A673 (cell line): ENCODE results near the gene SNF8. TPM values are rescaled to one million over a fixed set of nuclear protein-coding genes. Genes with fewer than 3 reads are reported as not detected.

Source experiments
- BruUV-seq: library from RNA; stranded (reverse); fragments of 400-500 nt; replicated peaks from 2 replicates; lab custom pipeline; 2021; lab: Mats Ljungman, UMichigan
- CTCF ChIA-PET: fragments of 300-600 bp; sonication (Branson Sonifier 250); formaldehyde crosslinking; loops from one replicate; lab custom pipeline; 2022; ENCODE audit warnings: antibody characterized with exemption; lab: Charles Lee
- POLR2A ChIA-PET: fragments of 300-600 bp; sonication (Branson Sonifier 250); formaldehyde crosslinking; loops from one replicate; lab custom pipeline; 2022; ENCODE audit warnings: antibody characterized with exemption; ENCODE audit not compliant: low non-redundant PET; lab: Charles Lee
- DNase-seq: peaks from one replicate; pipeline ENCODE4 v3.0.0-alpha.2; 2015; ENCODE audit warnings: low spot score
- H3K27ac ChIP-seq: fragments of 200-600 bp; sonication (generic); 2 replicates; pipeline ENCODE4 v1.5.1; 2016; ENCODE audit warnings: mixed run types, low read depth, mild to moderate bottlenecking, mixed read lengths, antibody characterized with exemption, low read length; ENCODE audit not compliant: poor library complexity, severe bottlenecking
- H3K27me3 ChIP-seq: fragments of 200-600 bp; sonication (generic); replicated peaks from 2 replicates; pipeline ENCODE4 v1.6.1; 2017; ENCODE audit warnings: mixed run types, low read depth, mild to moderate bottlenecking, mixed read lengths, antibody characterized with exemption, low read length; ENCODE audit not compliant: insufficient read depth, poor library complexity
- H3K36me3 ChIP-seq: fragments of 200-600 bp; sonication (generic); 2 replicates; pipeline ENCODE4 v1.6.1; 2016; ENCODE audit warnings: mixed run types, mild to moderate bottlenecking, mixed read lengths, antibody characterized with exemption, low read length; ENCODE audit not compliant: insufficient read depth, poor library complexity, severe bottlenecking
- H3K4me1 ChIP-seq: fragments of 200-600 bp; sonication (generic); 2 replicates; pipeline ENCODE4 v1.6.1; 2017; ENCODE audit warnings: mixed run types, mild to moderate bottlenecking, mixed read lengths, antibody characterized with exemption, low read length; ENCODE audit not compliant: insufficient read depth, poor library complexity, severe bottlenecking
- H3K4me3 ChIP-seq: fragments of 200-600 bp; sonication (generic); 2 replicates; pipeline ENCODE4 v1.5.1; 2016; ENCODE audit warnings: low read depth, mixed run types, mild to moderate bottlenecking, mixed read lengths, low read length; ENCODE audit not compliant: poor library complexity, severe bottlenecking
- H3K9me3 ChIP-seq: fragments of 200-600 bp; sonication (generic); 2 replicates; pipeline ENCODE4 v1.6.1; 2016; ENCODE audit warnings: mixed run types, low read depth, mild to moderate bottlenecking, mixed read lengths, antibody characterized with exemption, low read length; ENCODE audit not compliant: poor library complexity, severe bottlenecking
- EZH2 ChIP-seq: fragments of 200-600 bp; sonication (generic); IDR thresholded peaks from 2 replicates; pipeline ENCODE4 v1.6.1; 2017; ENCODE audit warnings: borderline replicate concordance, low read depth, mild to moderate bottlenecking, mixed read lengths, antibody characterized with exemption, low read length; ENCODE audit not compliant: poor library complexity, severe bottlenecking
- intact Hi-C: fragments of 100-400 bp; cut with micrococcal nuclease; formaldehyde crosslinking; loops from one replicate; pipeline ENCODE4 v1.10.0; 2022; ENCODE audit not compliant: unreplicated experiment
- total RNA-seq: library from RNA; stranded (reverse); gene quantifications from 2 replicates; pipeline ENCODE4 v1.2.3, GENCODE V29; 2021
- TF ChIP-seq, protein P1 (sequence below): fragments of 300-800, 200-600 bp; sonication (generic); conservative IDR thresholded peaks from 2 replicates; pipeline ENCODE4 v1.5.1; 2017; ENCODE audit warnings: low read depth, mild to moderate bottlenecking, antibody characterized with exemption, low read length, moderate library complexity, mixed read lengths

The SNF8 gene
- total RNA-seq, 1 experiment from 2014 or later = 177 TPM

GRCh38 chr17:48927978-48928745 is 16.5 kb downstream of the SNF8 start:
- H3K9me3 ChIP-seq = no peaks in the 10 kb centered on the region
- no TSS peak for BruUV-seq
- ChIA-PET POLR2A (no interaction called here), CTCF (no interaction called here)
- TF ChIP-seq, protein P1, sequence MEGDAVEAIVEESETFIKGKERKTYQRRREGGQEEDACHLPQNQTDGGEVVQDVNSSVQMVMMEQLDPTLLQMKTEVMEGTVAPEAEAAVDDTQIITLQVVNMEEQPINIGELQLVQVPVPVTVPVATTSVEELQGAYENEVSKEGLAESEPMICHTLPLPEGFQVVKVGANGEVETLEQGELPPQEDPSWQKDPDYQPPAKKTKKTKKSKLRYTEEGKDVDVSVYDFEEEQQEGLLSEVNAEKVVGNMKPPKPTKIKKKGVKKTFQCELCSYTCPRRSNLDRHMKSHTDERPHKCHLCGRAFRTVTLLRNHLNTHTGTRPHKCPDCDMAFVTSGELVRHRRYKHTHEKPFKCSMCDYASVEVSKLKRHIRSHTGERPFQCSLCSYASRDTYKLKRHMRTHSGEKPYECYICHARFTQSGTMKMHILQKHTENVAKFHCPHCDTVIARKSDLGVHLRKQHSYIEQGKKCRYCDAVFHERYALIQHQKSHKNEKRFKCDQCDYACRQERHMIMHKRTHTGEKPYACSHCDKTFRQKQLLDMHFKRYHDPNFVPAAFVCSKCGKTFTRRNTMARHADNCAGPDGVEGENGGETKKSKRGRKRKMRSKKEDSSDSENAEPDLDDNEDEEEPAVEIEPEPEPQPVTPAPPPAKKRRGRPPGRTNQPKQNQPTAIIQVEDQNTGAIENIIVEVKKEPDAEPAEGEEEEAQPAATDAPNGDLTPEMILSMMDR = no peak
- no peak for TF ChIP-seq EZH2
- H3K27me3 ChIP-seq = no peaks in the 10 kb centered on the region
- intact Hi-C loops = no loop called here
- peaks cover 4% of the 10 kb centered on the region for H3K4me1 ChIP-seq
- H3K4me3 ChIP-seq = no peak overlapping the region
- no peak for DNase-seq
- H3K27ac ChIP-seq = peak overlapping the region; percentile 33
- H3K36me3 ChIP-seq = peaks cover 97% of the 10 kb centered on the region

DNA sequence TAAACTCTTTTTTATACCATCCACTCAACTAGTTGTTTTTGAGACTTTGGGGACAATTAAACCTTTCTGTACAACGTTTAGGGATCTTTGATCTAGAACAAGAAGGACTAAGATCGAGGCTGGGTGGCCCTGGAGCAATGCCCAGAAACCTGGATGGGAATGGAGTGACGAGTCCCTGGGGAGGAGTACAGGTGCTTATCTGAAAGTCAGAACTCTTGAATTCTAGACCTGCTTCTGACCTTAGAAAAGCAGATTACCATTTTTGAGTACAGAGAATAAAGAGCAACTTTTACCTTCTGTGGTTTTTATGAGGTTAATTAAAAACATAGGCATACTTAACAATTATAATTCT is 18.7 kb downstream of the SNF8 start:
- no peak overlapping the region for H3K4me3 ChIP-seq
- no peaks in the 10 kb centered on the region for H3K27me3 ChIP-seq
- peaks cover 4% of the 10 kb centered on the region for H3K4me1 ChIP-seq
- DNase-seq = no peak
- TF ChIP-seq, protein P1 = no peak
- TF ChIP-seq EZH2 = no peak
- no peaks in the 10 kb centered on the region for H3K9me3 ChIP-seq
- intact Hi-C loops = no loop called here
- CTCF ChIA-PET = interaction anchor here (0.5 kb wide), 1 partner anchor 341 kb away, joined by 3 read pairs; no protein-coding TSS in a partner anchor
- H3K27ac ChIP-seq = no peak overlapping the region
- BruUV-seq = no TSS peak
- H3K36me3 ChIP-seq = peaks cover 97% of the 10 kb centered on the region
- POLR2A ChIA-PET = no interaction called here

DNA sequence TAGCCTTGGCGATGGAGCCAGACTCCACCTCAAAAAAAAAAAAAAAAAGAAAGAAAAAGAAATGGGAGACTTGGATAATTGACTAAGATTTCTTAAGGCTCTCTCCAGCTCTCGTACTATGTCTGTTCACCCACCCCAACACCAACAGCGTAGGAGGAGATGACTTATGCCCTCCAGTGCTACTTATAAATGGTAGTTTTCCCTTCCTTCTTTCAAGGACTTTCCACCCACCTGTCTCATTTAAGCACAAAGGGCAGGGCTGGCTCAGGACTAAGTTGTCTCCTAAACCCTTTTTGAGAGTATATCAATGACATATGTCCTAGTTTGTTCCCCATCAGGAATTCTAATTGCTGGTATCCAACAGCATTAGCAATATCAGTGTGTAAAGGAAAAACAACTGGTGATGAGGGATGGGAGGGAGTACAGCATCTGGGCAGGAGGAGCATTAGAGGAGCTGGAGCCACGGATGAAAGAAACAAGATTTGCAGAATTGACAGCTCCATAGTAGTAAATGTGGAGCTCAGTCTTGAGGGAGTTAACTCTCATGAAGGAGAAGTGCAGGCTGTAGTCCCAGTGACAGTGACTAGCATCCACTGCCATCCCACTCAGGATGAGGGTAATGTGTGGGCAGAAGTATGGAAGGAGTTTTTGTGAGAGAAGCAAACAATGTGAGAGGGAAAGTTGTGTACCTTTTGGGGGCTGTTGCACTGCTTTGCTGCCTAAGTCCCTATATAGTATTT is 19.2 kb downstream of the SNF8 start:
- no peaks in the 10 kb centered on the region for H3K9me3 ChIP-seq
- POLR2A ChIA-PET = no interaction called here
- DNase-seq = no peak
- H3K36me3 ChIP-seq = peaks cover 97% of the 10 kb centered on the region
- intact Hi-C loops = no loop called here
- peaks cover 4% of the 10 kb centered on the region for H3K4me1 ChIP-seq
- TF ChIP-seq, protein P1 = no peak
- no peak for TF ChIP-seq EZH2
- BruUV-seq = no TSS peak
- H3K4me3 ChIP-seq = no peak overlapping the region
- no peak overlapping the region for H3K27ac ChIP-seq
- CTCF ChIA-PET = interaction anchor here (0.5 kb wide), 1 partner anchor 342 kb away, joined by 3 read pairs; no protein-coding TSS in a partner anchor
- H3K27me3 ChIP-seq = no peaks in the 10 kb centered on the region
